ENCODE measurements around the gene NSF.

The NSF gene

GRCh38 chr17:46793541-46793940, 203.1 kb downstream of the NSF start:
- Histone ChIP-seq H2AFZ (ENCODE audit: low read depth, low read length) (no peak overlapping the region), H3K27me3 (ENCODE audit: low read depth, low read length) (peaks cover 25% of the 10 kb centered on the region), H3K79me2 (ENCODE audit: low read length) (no peaks in the 10 kb centered on the region), H3K4me3 (ENCODE audit: low read length) (no peak overlapping the region), H4K20me1 (ENCODE audit: insufficient read depth, low read length) (no peaks in the 10 kb centered on the region), H3K4me1 (ENCODE audit: low read length) (no peaks in the 10 kb centered on the region), H3K9ac (ENCODE audit: low read length) (no peak overlapping the region), H3K27ac (ENCODE audit: low read length) (no peak overlapping the region), H3K4me2 (ENCODE audit: low read length) (no peak overlapping the region), H3K36me3 (replicated peaks; ENCODE audit: low read depth, low read length) (no peaks in the 10 kb centered on the region), H3K9me3 (ENCODE audit: insufficient read depth, low read length) (no peaks in the 10 kb centered on the region)
- no peak for TF ChIP-seq EZH2phosphoT487 (IDR thresholded peaks at IDR 0.05; ENCODE audit: low read depth)

- Histone ChIP-seq H3K4me1 (ENCODE audit: low read length) (no peaks in the 10 kb centered on the region), H3K27ac (ENCODE audit: low read length) (no peak overlapping the region), H2AFZ (ENCODE audit: low read depth, low read length) (no peak overlapping the region), H3K79me2 (ENCODE audit: low read length) (no peaks in the 10 kb centered on the region), H3K27me3 (ENCODE audit: low read depth, low read length) (peaks cover 25% of the 10 kb centered on the region), H3K9ac (ENCODE audit: low read length) (no peak overlapping the region), H3K9me3 (ENCODE audit: insufficient read depth, low read length) (no peaks in the 10 kb centered on the region), H3K36me3 (replicated peaks; ENCODE audit: low read depth, low read length) (no peaks in the 10 kb centered on the region), H3K4me3 (ENCODE audit: low read length) (no peak overlapping the region), H3K4me2 (ENCODE audit: low read length) (no peak overlapping the region), H4K20me1 (ENCODE audit: insufficient read depth, low read length) (no peaks in the 10 kb centered on the region)
- TF ChIP-seq EZH2phosphoT487 (IDR thresholded peaks at IDR 0.05; ENCODE audit: low read depth), result no peak
Measured at GRCh38 chr17:46794318-46794717, 203.8 kb downstream of the NSF start.

- H3K36me3 ChIP-seq (replicated peaks; ENCODE audit: low read depth, low read length), result no peaks in the 10 kb centered on the region
- no peak overlapping the region for H3K27ac ChIP-seq (ENCODE audit: low read length)
- no peak overlapping the region for H2AFZ ChIP-seq (ENCODE audit: low read depth, low read length)
- H4K20me1 ChIP-seq (ENCODE audit: insufficient read depth, low read length), result no peaks in the 10 kb centered on the region
- H3K4me3 ChIP-seq (ENCODE audit: low read length), result no peak overlapping the region
- H3K4me2 ChIP-seq (ENCODE audit: low read length), result no peak overlapping the region
- no peaks in the 10 kb centered on the region for H3K9me3 ChIP-seq (ENCODE audit: insufficient read depth, low read length)
- no peaks in the 10 kb centered on the region for H3K4me1 ChIP-seq (ENCODE audit: low read length)
- TF ChIP-seq, protein P1, sequence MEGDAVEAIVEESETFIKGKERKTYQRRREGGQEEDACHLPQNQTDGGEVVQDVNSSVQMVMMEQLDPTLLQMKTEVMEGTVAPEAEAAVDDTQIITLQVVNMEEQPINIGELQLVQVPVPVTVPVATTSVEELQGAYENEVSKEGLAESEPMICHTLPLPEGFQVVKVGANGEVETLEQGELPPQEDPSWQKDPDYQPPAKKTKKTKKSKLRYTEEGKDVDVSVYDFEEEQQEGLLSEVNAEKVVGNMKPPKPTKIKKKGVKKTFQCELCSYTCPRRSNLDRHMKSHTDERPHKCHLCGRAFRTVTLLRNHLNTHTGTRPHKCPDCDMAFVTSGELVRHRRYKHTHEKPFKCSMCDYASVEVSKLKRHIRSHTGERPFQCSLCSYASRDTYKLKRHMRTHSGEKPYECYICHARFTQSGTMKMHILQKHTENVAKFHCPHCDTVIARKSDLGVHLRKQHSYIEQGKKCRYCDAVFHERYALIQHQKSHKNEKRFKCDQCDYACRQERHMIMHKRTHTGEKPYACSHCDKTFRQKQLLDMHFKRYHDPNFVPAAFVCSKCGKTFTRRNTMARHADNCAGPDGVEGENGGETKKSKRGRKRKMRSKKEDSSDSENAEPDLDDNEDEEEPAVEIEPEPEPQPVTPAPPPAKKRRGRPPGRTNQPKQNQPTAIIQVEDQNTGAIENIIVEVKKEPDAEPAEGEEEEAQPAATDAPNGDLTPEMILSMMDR (IDR thresholded peaks at IDR 0.05; ENCODE audit: low read depth, low read length), result no peak
- no peak for TF ChIP-seq EZH2phosphoT487 (IDR thresholded peaks at IDR 0.05; ENCODE audit: low read depth)
- no peak overlapping the region for H3K9ac ChIP-seq (ENCODE audit: low read length)
- no peaks in the 10 kb centered on the region for H3K79me2 ChIP-seq (ENCODE audit: low read length)
- H3K27me3 ChIP-seq (ENCODE audit: low read depth, low read length), result peaks cover 25% of the 10 kb centered on the region
Measured at GRCh38 chr17:46795379-46795952, 205.0 kb downstream of the NSF start.

DNA sequence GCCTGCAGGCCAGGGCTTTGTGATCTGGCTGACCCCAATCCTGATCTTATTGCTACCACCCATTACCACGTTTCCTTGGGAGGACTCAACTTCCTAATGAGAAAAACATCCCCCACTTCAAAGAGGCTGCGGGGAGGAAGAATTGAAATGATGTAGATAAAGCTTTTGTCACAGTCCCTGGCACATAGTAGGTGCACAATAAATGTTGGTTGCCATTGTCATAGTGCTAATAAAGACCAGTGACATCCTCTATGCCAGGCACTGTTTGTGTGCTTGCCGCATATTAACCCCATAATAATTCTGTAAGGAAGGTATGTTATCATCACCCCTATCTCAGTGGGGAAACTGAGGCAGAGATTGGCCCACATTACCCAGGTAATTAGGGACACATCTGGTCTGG, 205.6 kb downstream of the NSF start:
- no peaks in the 10 kb centered on the region for H4K20me1 ChIP-seq (ENCODE audit: insufficient read depth, low read length)
- H3K4me3 ChIP-seq (ENCODE audit: low read length), result no peak overlapping the region
- H3K9ac ChIP-seq (ENCODE audit: low read length), result no peak overlapping the region
- H3K9me3 ChIP-seq (ENCODE audit: insufficient read depth, low read length), result no peaks in the 10 kb centered on the region
- no peaks in the 10 kb centered on the region for H3K36me3 ChIP-seq (replicated peaks; ENCODE audit: low read depth, low read length)
- no peak overlapping the region for H3K27ac ChIP-seq (ENCODE audit: low read length)
- H3K27me3 ChIP-seq (ENCODE audit: low read depth, low read length), result peaks cover 25% of the 10 kb centered on the region
- H3K79me2 ChIP-seq (ENCODE audit: low read length), result no peaks in the 10 kb centered on the region
- H3K4me1 ChIP-seq (ENCODE audit: low read length), result no peaks in the 10 kb centered on the region
- no peak overlapping the region for H2AFZ ChIP-seq (ENCODE audit: low read depth, low read length)
- no peak overlapping the region for H3K4me2 ChIP-seq (ENCODE audit: low read length)
- TF ChIP-seq, protein P1 (IDR thresholded peaks at IDR 0.05; ENCODE audit: low read depth, low read length), result no peak
- TF ChIP-seq EZH2phosphoT487 (IDR thresholded peaks at IDR 0.05; ENCODE audit: low read depth), result no peak

DNA sequence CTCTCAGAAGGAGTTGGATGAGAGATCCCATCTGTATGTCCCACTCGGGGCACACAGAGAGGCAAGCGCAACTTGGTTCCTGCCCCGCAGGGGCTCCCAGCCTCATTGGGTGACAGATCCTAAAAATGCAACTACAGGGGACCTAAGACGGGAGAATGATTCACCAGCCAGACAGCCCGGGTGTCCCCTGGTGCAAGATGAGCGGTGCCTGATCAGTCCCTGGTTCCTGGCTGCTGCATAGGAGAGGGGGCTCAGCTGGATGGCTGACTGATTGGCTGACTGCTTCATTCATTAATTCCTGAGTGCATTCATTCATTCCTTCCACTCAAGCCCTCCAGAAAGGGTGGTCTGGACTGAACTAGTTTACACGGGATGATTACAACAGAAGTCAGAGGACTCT, 206.1 kb downstream of the NSF start:
- Histone ChIP-seq H3K79me2 (ENCODE audit: low read length) (no peaks in the 10 kb centered on the region), H3K9ac (ENCODE audit: low read length) (no peak overlapping the region), H3K36me3 (replicated peaks; ENCODE audit: low read depth, low read length) (no peaks in the 10 kb centered on the region), H3K4me1 (ENCODE audit: low read length) (no peaks in the 10 kb centered on the region), H2AFZ (ENCODE audit: low read depth, low read length) (no peak overlapping the region), H4K20me1 (ENCODE audit: insufficient read depth, low read length) (no peaks in the 10 kb centered on the region), H3K4me3 (ENCODE audit: low read length) (no peak overlapping the region), H3K27me3 (ENCODE audit: low read depth, low read length) (peaks cover 25% of the 10 kb centered on the region), H3K27ac (ENCODE audit: low read length) (no peak overlapping the region), H3K4me2 (ENCODE audit: low read length) (no peak overlapping the region), H3K9me3 (ENCODE audit: insufficient read depth, low read length) (no peaks in the 10 kb centered on the region)
- TF ChIP-seq, protein P1 (IDR thresholded peaks at IDR 0.05; ENCODE audit: low read depth, low read length), result no peak
- TF ChIP-seq EZH2phosphoT487 (IDR thresholded peaks at IDR 0.05; ENCODE audit: low read depth), result no peak

Measured in OCI-LY3 (cell line).